SK-N-MC (cell line): ENCODE measurements around the gene GIPC1.

Experiments used
- DNase-seq: peaks from one replicate; pipeline ENCODE4 v3.0.0-alpha.2; 2011; ENCODE audit warnings: low read depth, low spot score
- H3K27ac ChIP-seq: fragments of 200-600 bp; sonication (generic); 2 replicates; pipeline ENCODE4 v1.5.1; 2016; ENCODE audit warnings: mixed run types
- H3K36me3 ChIP-seq: fragments of 200-600 bp; sonication (generic); 2 replicates; pipeline ENCODE4 v1.6.1; 2017; ENCODE audit warnings: antibody characterized with exemption, low read length, mixed read lengths; ENCODE audit not compliant: insufficient read depth
- H3K4me3 ChIP-seq: fragments of 200-600 bp; sonication (generic); 2 replicates; pipeline ENCODE4 v1.5.1; 2016
- H3K9ac ChIP-seq: fragments of 200-600 bp; sonication (generic); 2 replicates; pipeline ENCODE4 v1.8.0; 2017; ENCODE audit warnings: mixed run types, mixed read lengths; ENCODE audit not compliant: insufficient read length
- H3K9me3 ChIP-seq: fragments of 200-600 bp; sonication (generic); 2 replicates; pipeline ENCODE4 v1.6.1; 2017; ENCODE audit warnings: low read depth, mild to moderate bottlenecking, antibody characterized with exemption, low read length, moderate library complexity, mixed read lengths
- EZH2 ChIP-seq: fragments of 200-600 bp; sonication (generic); IDR thresholded peaks from one replicate; pipeline ENCODE4 v1.6.1; 2017; ENCODE audit warnings: antibody characterized with exemption
- FOXP2 ChIP-seq: optimal IDR thresholded peaks from 2 replicates; pipeline ENCODE3; 2011; ENCODE audit warnings: mild to moderate bottlenecking, moderate library complexity; ENCODE audit not compliant: insufficient read depth; ENCODE audit errors: extremely low read length, control extremely low read depth
- POLR2AphosphoS5 ChIP-seq: IDR thresholded peaks from 2 replicates; pipeline ENCODE4 v1.6.1; 2012; ENCODE audit warnings: mild to moderate bottlenecking, low read depth, low read length, borderline replicate concordance

GIPC1 gene

DNA sequence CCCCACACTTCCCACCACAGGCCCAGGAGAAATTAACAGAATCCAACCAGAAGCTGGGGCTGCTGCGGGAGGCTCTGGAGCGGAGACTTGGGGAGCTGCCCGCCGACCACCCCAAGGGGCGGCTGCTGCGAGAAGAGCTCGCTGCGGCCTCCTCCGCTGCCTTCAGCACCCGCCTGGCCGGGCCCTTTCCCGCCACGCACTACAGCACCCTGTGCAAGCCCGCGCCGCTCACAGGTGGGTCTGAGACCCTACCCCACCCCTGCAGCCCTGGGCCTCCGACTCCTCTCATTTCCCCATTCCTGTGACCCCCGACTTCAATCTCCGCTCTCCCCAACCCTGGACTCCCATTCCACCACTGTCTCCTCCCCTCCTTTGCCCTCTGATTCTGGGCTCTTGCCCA is 45.1 kb downstream of the GIPC1 start:
- DNase-seq: no peak
- Histone ChIP-seq H3K36me3 (peaks cover 48% of the 10 kb centered on the region; the same call in 1 of the 2 replicates), H3K27ac (no peak overlapping the region), H3K9me3 (no peaks in the 10 kb centered on the region), H3K4me3 (no peak overlapping the region), H3K9ac (no peak overlapping the region)
- TF ChIP-seq POLR2AphosphoS5 (no peak), FOXP2 (no peak), EZH2 (no peak)

- TF ChIP-seq EZH2: no peak
- no peak for TF ChIP-seq POLR2AphosphoS5
- TF ChIP-seq FOXP2: no peak
Observed at GRCh38 chr19:14450168-14450874, 45.6 kb downstream of the GIPC1 start.

DNA sequence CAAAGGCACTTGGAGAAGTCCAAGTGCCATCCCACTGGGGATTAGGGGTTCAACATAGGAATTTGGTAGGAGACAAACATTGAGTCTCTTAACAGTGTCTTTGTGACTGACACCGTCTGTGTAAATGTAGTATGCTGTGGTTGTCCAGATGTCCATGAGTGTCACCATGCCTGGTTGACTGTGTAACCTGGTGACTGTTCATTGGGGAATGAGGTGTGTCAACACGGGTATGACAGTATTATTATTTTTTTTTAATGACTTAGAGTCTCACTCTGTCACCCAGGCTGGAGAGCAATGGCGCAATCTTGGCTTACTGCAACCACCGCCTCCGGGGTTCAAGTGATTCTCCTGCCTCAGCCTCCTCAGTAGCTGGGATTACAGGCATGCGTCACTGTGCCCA is 46.6 kb downstream of the GIPC1 start:
- DNase-seq: no peak
- Histone ChIP-seq H3K36me3 (peaks cover 53% of the 10 kb centered on the region; the same call in 1 of the 2 replicates), H3K9ac (no peak overlapping the region), H3K4me3 (no peak overlapping the region), H3K27ac (no peak overlapping the region), H3K9me3 (no peaks in the 10 kb centered on the region)
- TF ChIP-seq POLR2AphosphoS5: no peak
- no peak for TF ChIP-seq FOXP2

More at GRCh38 chr19:14450168-14450874, 45.6 kb downstream of the GIPC1 start:
- Histone ChIP-seq H3K9ac (no peak overlapping the region), H3K27ac (no peak overlapping the region), H3K36me3 (peaks cover 48% of the 10 kb centered on the region; the same call in 1 of the 2 replicates), H3K9me3 (no peaks in the 10 kb centered on the region), H3K4me3 (no peak overlapping the region)
- DNase-seq: peak; percentile 40

- no peak for DNase-seq
- H3K27ac ChIP-seq: no peak overlapping the region
- H3K36me3 ChIP-seq: peaks cover 63% of the 10 kb centered on the region; the same call in 1 of the 2 replicates
- TF ChIP-seq FOXP2 (no peak), POLR2AphosphoS5 (no peak), EZH2 (no peak)
- H3K4me3 ChIP-seq: no peak overlapping the region
- H3K9me3 ChIP-seq: no peaks in the 10 kb centered on the region
- H3K9ac ChIP-seq: no peak overlapping the region
Observed at GRCh38 chr19:14446336-14447036, 49.4 kb downstream of the GIPC1 start.

DNA sequence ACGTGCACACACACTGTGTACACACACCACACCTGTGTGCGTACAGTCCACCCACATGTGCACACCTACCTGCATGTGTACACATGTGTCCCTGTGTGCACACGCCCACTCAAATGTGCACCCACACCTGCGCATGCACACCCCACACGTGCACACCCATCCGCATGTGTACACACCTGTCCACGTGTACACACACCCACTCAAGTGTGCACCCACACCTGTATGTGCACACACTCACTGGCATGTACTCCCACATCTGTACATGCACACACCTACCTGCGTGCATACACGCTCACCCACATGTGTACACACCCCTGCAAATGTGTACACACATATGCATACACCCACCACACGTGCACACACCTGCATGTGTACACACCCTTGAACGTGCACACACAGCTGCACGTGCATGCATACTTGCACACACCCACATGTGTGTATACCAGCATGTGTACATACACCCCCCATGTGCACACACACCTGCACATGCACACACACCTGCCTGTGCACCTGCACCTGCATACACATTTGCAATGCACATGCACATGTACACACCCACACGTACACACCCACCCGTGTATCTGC is 52.2 kb downstream of the GIPC1 start:
- H3K27ac ChIP-seq: no peak overlapping the region
- H3K4me3 ChIP-seq: no peak overlapping the region
- H3K9me3 ChIP-seq: no peaks in the 10 kb centered on the region
- peaks cover 49% of the 10 kb centered on the region; the same call in 1 of the 2 replicates for H3K36me3 ChIP-seq
- TF ChIP-seq POLR2AphosphoS5: no peak
- TF ChIP-seq EZH2: no peak
- no peak for TF ChIP-seq FOXP2
- no peak overlapping the region for H3K9ac ChIP-seq
- DNase-seq: no peak

DNA sequence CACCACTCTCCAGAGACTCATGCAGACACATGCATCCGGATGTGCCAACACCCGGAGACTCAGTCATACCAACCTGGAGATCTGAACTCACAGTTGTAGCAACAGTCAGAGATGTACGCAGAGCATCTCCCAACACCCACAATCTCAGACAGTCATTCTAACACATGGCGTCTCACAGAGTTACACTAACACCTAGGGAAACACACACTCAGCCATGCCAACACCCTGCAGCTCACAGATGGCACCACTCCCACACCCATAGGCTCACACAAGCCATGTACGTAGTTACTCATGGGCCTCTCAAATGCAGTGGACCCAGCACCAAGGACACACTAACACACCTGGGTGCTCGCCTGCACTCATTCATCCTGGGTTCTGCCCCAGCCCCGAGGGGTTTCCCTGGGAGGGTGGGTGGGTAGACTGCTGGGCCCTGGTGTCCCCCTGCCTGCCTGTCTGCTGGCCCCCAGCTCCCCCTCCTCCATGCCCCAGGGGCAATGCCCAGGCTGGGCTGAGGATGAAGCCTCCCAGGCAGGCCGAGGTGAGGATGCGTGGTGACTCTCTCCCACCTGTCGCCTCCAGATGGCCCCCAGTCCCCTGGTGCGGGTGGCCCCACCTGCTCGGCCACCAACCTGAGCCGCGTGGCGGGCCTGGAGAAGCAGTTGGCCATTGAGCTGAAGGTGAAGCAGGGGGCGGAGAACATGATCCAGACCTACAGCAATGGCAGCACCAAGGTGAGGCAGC is 52.9 kb downstream of the GIPC1 start:
- TF ChIP-seq EZH2: no peak
- TF ChIP-seq POLR2AphosphoS5: no peak
- TF ChIP-seq FOXP2: no peak
- no peak overlapping the region for H3K9ac ChIP-seq
- no peak for DNase-seq
- peaks cover 42% of the 10 kb centered on the region; the same call in 1 of the 2 replicates for H3K36me3 ChIP-seq
- no peak overlapping the region for H3K27ac ChIP-seq
- no peaks in the 10 kb centered on the region for H3K9me3 ChIP-seq
- H3K4me3 ChIP-seq: no peak overlapping the region

DNA sequence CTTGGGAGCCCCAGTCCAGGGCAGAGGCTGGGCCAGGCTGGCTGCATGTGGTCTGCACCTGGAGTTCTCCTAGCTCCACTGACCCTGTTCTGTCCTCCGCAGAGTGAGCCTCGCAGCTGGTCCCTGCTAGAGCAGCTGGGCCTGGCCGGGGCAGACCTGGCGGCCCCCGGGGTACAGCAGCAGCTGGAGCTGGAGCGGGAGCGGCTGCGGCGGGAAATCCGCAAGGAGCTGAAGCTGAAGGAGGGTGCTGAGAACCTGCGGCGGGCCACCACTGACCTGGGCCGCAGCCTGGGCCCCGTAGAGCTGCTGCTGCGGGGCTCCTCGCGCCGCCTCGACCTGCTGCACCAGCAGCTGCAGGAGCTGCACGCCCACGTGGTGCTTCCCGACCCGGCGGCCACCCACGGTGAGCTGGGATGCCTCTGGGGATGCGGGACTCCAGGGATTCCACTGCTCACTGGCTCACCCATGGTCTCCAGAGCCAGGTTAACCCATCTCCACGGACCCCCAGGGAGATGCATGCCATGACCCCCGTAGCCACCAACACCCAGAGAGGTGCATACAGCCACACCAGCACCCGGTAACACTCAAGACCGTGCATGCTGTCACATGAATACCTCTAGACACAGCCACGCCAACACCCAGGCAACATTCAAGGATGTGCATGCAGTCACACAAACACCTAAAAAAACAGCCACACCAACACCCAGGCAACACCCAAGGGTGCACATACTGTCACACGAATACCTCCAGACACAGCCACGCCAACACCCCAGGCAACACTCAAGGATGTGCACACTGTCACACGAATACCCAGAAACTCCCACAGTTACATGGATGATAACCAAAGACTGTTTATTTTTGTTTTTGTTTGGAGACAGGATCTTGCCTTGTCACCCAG is 54.6 kb downstream of the GIPC1 start:
- Histone ChIP-seq H3K27ac (no peak overlapping the region), H3K9ac (no peak overlapping the region), H3K4me3 (no peak overlapping the region), H3K9me3 (no peaks in the 10 kb centered on the region), H3K36me3 (peaks cover 31% of the 10 kb centered on the region; the same call in 1 of the 2 replicates)
- DNase-seq: no peak
- no peak for TF ChIP-seq FOXP2
- no peak for TF ChIP-seq POLR2AphosphoS5
- TF ChIP-seq EZH2: no peak
